Measurements from ENCODE around the gene GPC6. TPM values are rescaled to one million over a fixed set of nuclear protein-coding genes. Genes with fewer than 3 reads are reported as not detected.

Gene GPC6
- polyA plus RNA-seq, 1 donor from 2014 or later: 9.0 TPM

GRCh38 chr13:93744033-93744432, 517.4 kb downstream of the GPC6 start:
- Histone ChIP-seq H2AFZ (ENCODE audit: low read depth, low read length) (no peak overlapping the region), H3K9me2 (ENCODE audit: insufficient read depth, low read length) (no peaks in the 10 kb centered on the region), H3K9me3 (ENCODE audit: low read length) (no peaks in the 10 kb centered on the region), H3K79me2 (replicated peaks; ENCODE audit: insufficient read depth, low read length) (no peaks in the 10 kb centered on the region), H3K9ac (ENCODE audit: low read length) (no peak overlapping the region), H3K27me3 (ENCODE audit: insufficient read depth, low read depth, low read length) (no peaks in the 10 kb centered on the region), H3F3A (ENCODE audit: insufficient read depth, low read length, poor library complexity, severe bottlenecking) (no peaks in the 10 kb centered on the region), H4K20me1 (ENCODE audit: insufficient read depth) (no peaks in the 10 kb centered on the region), H3K4me2 (ENCODE audit: low read length) (no peak overlapping the region), H3K36me3 (ENCODE audit: insufficient read depth, low read length) (no peaks in the 10 kb centered on the region), H3K4me3 (ENCODE audit: low read length) (no peak overlapping the region), H3K27ac (ENCODE audit: low read length) (no peak overlapping the region)
- TF ChIP-seq REST (IDR thresholded peaks at IDR 0.05; ENCODE audit: borderline replicate concordance) (no peak), TAF1 (IDR thresholded peaks at IDR 0.05; ENCODE audit: low read depth) (no peak), RAD21 (conservative IDR thresholded peaks at IDR 0.05) (no peak), POLR2AphosphoS5 (IDR thresholded peaks at IDR 0.05) (no peak), EZH2 (IDR thresholded peaks at IDR 0.05; ENCODE audit: borderline replicate concordance, insufficient read depth, low read length, poor library complexity, severe bottlenecking) (no peak), CTCF (IDR thresholded peaks at IDR 0.05; ENCODE audit: poor library complexity, severe bottlenecking) (no peak), SMC3 (conservative IDR thresholded peaks at IDR 0.05; ENCODE audit: poor library complexity) (no peak), MXI1 (conservative IDR thresholded peaks at IDR 0.05; ENCODE audit: poor library complexity, severe bottlenecking) (no peak), EP300 (conservative IDR thresholded peaks at IDR 0.05; ENCODE audit: poor library complexity, severe bottlenecking) (no peak)

GRCh38 chr13:93744886-93745285, 518.3 kb downstream of the GPC6 start:
- Histone ChIP-seq H3K36me3 (ENCODE audit: insufficient read depth, low read length) (no peaks in the 10 kb centered on the region), H4K20me1 (ENCODE audit: insufficient read depth) (no peaks in the 10 kb centered on the region), H3K27ac (ENCODE audit: low read length) (no peak overlapping the region), H3K4me3 (ENCODE audit: low read length) (no peak overlapping the region), H3K4me2 (ENCODE audit: low read length) (no peak overlapping the region), H3K9ac (ENCODE audit: low read length) (no peak overlapping the region), H3K79me2 (replicated peaks; ENCODE audit: insufficient read depth, low read length) (no peaks in the 10 kb centered on the region), H2AFZ (ENCODE audit: low read depth, low read length) (no peak overlapping the region), H3K9me3 (ENCODE audit: low read length) (no peaks in the 10 kb centered on the region), H3K9me2 (ENCODE audit: insufficient read depth, low read length) (no peaks in the 10 kb centered on the region), H3K27me3 (ENCODE audit: insufficient read depth, low read depth, low read length) (no peaks in the 10 kb centered on the region), H3F3A (ENCODE audit: insufficient read depth, low read length, poor library complexity, severe bottlenecking) (no peaks in the 10 kb centered on the region)
- TF ChIP-seq REST (IDR thresholded peaks at IDR 0.05; ENCODE audit: borderline replicate concordance) (no peak), EZH2 (IDR thresholded peaks at IDR 0.05; ENCODE audit: borderline replicate concordance, insufficient read depth, low read length, poor library complexity, severe bottlenecking) (no peak), CTCF (IDR thresholded peaks at IDR 0.05; ENCODE audit: poor library complexity, severe bottlenecking) (no peak), MXI1 (conservative IDR thresholded peaks at IDR 0.05; ENCODE audit: poor library complexity, severe bottlenecking) (no peak), SMC3 (conservative IDR thresholded peaks at IDR 0.05; ENCODE audit: poor library complexity) (no peak), POLR2AphosphoS5 (IDR thresholded peaks at IDR 0.05) (no peak), EP300 (conservative IDR thresholded peaks at IDR 0.05; ENCODE audit: poor library complexity, severe bottlenecking) (no peak), TAF1 (IDR thresholded peaks at IDR 0.05; ENCODE audit: low read depth) (no peak), RAD21 (conservative IDR thresholded peaks at IDR 0.05) (no peak)

Measured in neural cell (in vitro differentiated cells).